Sciatic nerve (tissue), 2 donors: ENCODE results near the gene LRRC74B. TPM values are rescaled to one million over a fixed set of nuclear protein-coding genes. Genes with fewer than 3 reads are reported as not detected.
"Not testable (repeated sequence)": the region's sequence is repeated elsewhere in the genome, so short reads cannot be mapped to it uniquely, and the experiment has no call there.

Experiments
- ATAC-seq: fragments of 200-7000 bp; cut with Tn5 transposase; one replicate; pipeline ENCODE4 v1.9.1; 2020; ENCODE audit warnings: mild to moderate bottlenecking, moderate library complexity
- DNase-seq: peaks from one replicate; pipeline ENCODE4 v3.0.0-alpha.2; 2020; ENCODE audit warnings: low spot score
- intact Hi-C: fragments of 100-400 bp; cut with DNase I; formaldehyde crosslinking; loops from one replicate; pipeline ENCODE4 v1.14.2; 2022
- total RNA-seq: library from RNA; stranded (reverse); fragmentation: NEBNext Ultra II Directional; extraction: Animal tissue kit (Norgen Biotek cat#: 25700); gene quantifications from one replicate; pipeline ENCODE4 v1.2.1, GENCODE V29; 2021
- donor health status: DM: no; HTN: no; CAD: no.
- donor health status: DM: no; HTN: no; CAD: no.

Gene LRRC74B
- total RNA-seq, 1 donor from 2014 or later = not detected

GRCh38 chr22:21048448-21048847, 2.7 kb downstream of the LRRC74B start:
- ATAC-seq, DNase-seq, intact Hi-C loops: not testable (repeated sequence)

GRCh38 chr22:21048965-21049364, 3.2 kb downstream of the LRRC74B start:
- DNase-seq, intact Hi-C loops, ATAC-seq: not testable (repeated sequence)

- ATAC-seq = no peak
- intact Hi-C loops = no loop called here
- no peak for DNase-seq
Measured at GRCh38 chr22:21051145-21051830, 5.5 kb downstream of the LRRC74B start.

- intact Hi-C loops = no loop called here
- no peak for ATAC-seq
Measured at GRCh38 chr22:21051831-21052400, 6.2 kb downstream of the LRRC74B start.

GRCh38 chr22:21052715-21053459, 7.1 kb downstream of the LRRC74B start:
- DNase-seq (no peak), ATAC-seq (no peak)
- intact Hi-C loops = no loop called here

More at GRCh38 chr22:21051831-21052400, 6.2 kb downstream of the LRRC74B start:
- DNase-seq = no peak

- DNase-seq (no peak), ATAC-seq (no peak)
- intact Hi-C loops = no loop called here
Measured at GRCh38 chr22:21054046-21054713, 8.4 kb downstream of the LRRC74B start.

- intact Hi-C loops = no loop called here
- DNase-seq = no peak
- ATAC-seq = no peak
Measured at GRCh38 chr22:21054714-21055563, 9.2 kb downstream of the LRRC74B start.

- DNase-seq = no peak
- intact Hi-C loops = no loop called here
- no peak for ATAC-seq
Measured at GRCh38 chr22:21055564-21055834, 9.8 kb downstream of the LRRC74B start.

- intact Hi-C loops = no loop called here
- no peak for ATAC-seq
- DNase-seq = no peak
Measured at GRCh38 chr22:21055880-21056319, 10.2 kb downstream of the LRRC74B start.

GRCh38 chr22:21060363-21060762, 14.6 kb downstream of the LRRC74B start:
- DNase-seq, ATAC-seq, intact Hi-C loops: not testable (repeated sequence)

GRCh38 chr22:21061660-21062321, 16.0 kb downstream of the LRRC74B start:
- DNase-seq, intact Hi-C loops, ATAC-seq: not testable (repeated sequence)

- ATAC-seq, DNase-seq, intact Hi-C loops: not testable (repeated sequence)
Measured at GRCh38 chr22:21064425-21064824, 18.7 kb downstream of the LRRC74B start.

- ATAC-seq (no peak), DNase-seq (no peak)
- intact Hi-C loops = no loop called here
Measured at GRCh38 chr22:21064917-21065864, 19.4 kb downstream of the LRRC74B start.

- ATAC-seq (no peak), DNase-seq (no peak)
- intact Hi-C loops = no loop called here
Measured at GRCh38 chr22:21067075-21067900, 21.5 kb downstream of the LRRC74B start.

- ATAC-seq (no peak), DNase-seq (peak; percentile 0)
- intact Hi-C loops = no loop called here
Measured at GRCh38 chr22:21067901-21068680, 22.3 kb downstream of the LRRC74B start.
